ENCODE measurements around the gene KRT6B.
"Not testable (repeated sequence)": the region's sequence is repeated elsewhere in the genome, so short reads cannot be mapped to it uniquely, and the experiment has no call there.

- not testable (repeated sequence) for TF ChIP-seq CTCF (IDR thresholded peaks at IDR 0.05; ENCODE audit: low read depth, low read length); POLR2A (IDR thresholded peaks at IDR 0.05; ENCODE audit: extremely low read depth, insufficient read length); MAX (IDR thresholded peaks at IDR 0.05; ENCODE audit: low read depth, low read length)
Measured at GRCh38 chr12:52492405-52492804, 40.5 kb upstream of the KRT6B start.
